NT2/D1 (cell line): ENCODE results near the gene SLC12A8.

ENCODE experiments used
- DNase-seq: peaks from one replicate; pipeline ENCODE4 v3.0.0-alpha.2; 2011; ENCODE audit warnings: low read depth, low spot score
- H3K27me3 ChIP-seq: 2 replicates; pipeline ENCODE4 v1.6.0; 2011; ENCODE audit warnings: mild to moderate bottlenecking; ENCODE audit not compliant: insufficient read length, insufficient read depth
- H3K36me3 ChIP-seq: 2 replicates; pipeline ENCODE4 v1.6.1; 2011; ENCODE audit warnings: mild to moderate bottlenecking, low read length, mixed read lengths; ENCODE audit not compliant: insufficient read depth, insufficient read length
- H3K4me1 ChIP-seq: 2 replicates; pipeline ENCODE4 v1.5.1; 2011; ENCODE audit not compliant: insufficient read depth, insufficient read length
- H3K4me3 ChIP-seq: 2 replicates; pipeline ENCODE4 v1.5.1; 2011; ENCODE audit warnings: low read depth; ENCODE audit not compliant: insufficient read length
- H3K9ac ChIP-seq: 2 replicates; pipeline ENCODE4 v1.6.0; 2011; ENCODE audit warnings: low read depth; ENCODE audit not compliant: insufficient read length
- H3K9me3 ChIP-seq: 2 replicates; pipeline ENCODE4 v1.5.1; 2011; ENCODE audit warnings: mild to moderate bottlenecking, low read length; ENCODE audit not compliant: insufficient read depth
- SUZ12 ChIP-seq: IDR thresholded peaks from 2 replicates; pipeline ENCODE4 v1.6.1; 2011; ENCODE audit not compliant: insufficient read length, insufficient read depth; ENCODE audit errors: extremely low read depth
- YY1 ChIP-seq: IDR thresholded peaks from 2 replicates; pipeline ENCODE4 v1.6.1; 2011; ENCODE audit not compliant: insufficient read length, insufficient read depth
- ZNF274 ChIP-seq: IDR thresholded peaks from 2 replicates; pipeline ENCODE4 v1.6.1; 2011; ENCODE audit warnings: mild to moderate bottlenecking, low read depth, low read length

The SLC12A8 gene

DNA sequence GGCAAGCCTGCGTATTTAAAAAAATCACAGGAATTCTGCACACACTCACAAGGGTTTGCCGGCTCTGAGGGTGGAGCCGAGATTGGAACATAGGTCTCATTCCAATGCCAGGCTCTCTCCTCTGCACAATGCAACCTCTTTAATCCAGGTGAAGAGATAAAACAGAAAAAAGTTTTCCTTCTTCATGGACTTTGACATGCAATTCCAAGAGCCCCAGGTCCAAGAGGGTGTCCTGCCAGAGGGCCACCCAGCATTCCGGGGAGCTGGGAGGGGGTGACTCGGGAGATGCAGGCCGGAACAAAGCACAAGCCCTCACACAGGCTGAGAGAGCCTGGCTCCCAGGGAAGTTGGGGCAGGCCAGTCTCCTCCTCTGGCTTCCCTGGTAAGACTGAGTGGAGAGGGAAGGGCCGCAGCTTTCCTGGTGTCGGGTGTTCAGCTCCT is 6.7 kb upstream of the SLC12A8 start:
- TF ChIP-seq ZNF274 (no peak), SUZ12 (no peak), YY1 (no peak)
- H3K9me3 ChIP-seq: no peaks in the 10 kb centered on the region
- no peaks in the 10 kb centered on the region for H3K4me1 ChIP-seq
- H3K27me3 ChIP-seq: no peaks in the 10 kb centered on the region
- no peak overlapping the region for H3K9ac ChIP-seq
- no peak overlapping the region for H3K4me3 ChIP-seq
- H3K36me3 ChIP-seq: no peaks in the 10 kb centered on the region
- DNase-seq: no peak

GRCh38 chr3:125214738-125215137 is 2.2 kb upstream of the SLC12A8 start:
- no peaks in the 10 kb centered on the region for H3K9me3 ChIP-seq
- H3K4me3 ChIP-seq: no peak overlapping the region
- TF ChIP-seq SUZ12: no peak
- no peak for TF ChIP-seq YY1
- no peak for TF ChIP-seq ZNF274
- peaks cover 3% of the 10 kb centered on the region for H3K36me3 ChIP-seq
- DNase-seq: no peak
- H3K9ac ChIP-seq: no peak overlapping the region
- no peaks in the 10 kb centered on the region for H3K4me1 ChIP-seq
- peaks cover 8% of the 10 kb centered on the region for H3K27me3 ChIP-seq

- Histone ChIP-seq H3K36me3 (peaks cover 3% of the 10 kb centered on the region), H3K27me3 (peaks cover 8% of the 10 kb centered on the region), H3K9ac (no peak overlapping the region), H3K4me1 (no peaks in the 10 kb centered on the region), H3K4me3 (no peak overlapping the region), H3K9me3 (no peaks in the 10 kb centered on the region)
- DNase-seq: no peak
- TF ChIP-seq ZNF274: no peak
- TF ChIP-seq SUZ12: no peak
- TF ChIP-seq YY1: no peak
These were observed 1.5 kb upstream of the SLC12A8 start for GRCh38 chr3:125213946-125214542.

GRCh38 chr3:125213364-125213755 is 812 bp upstream of the SLC12A8 start:
- H3K9ac ChIP-seq: peak overlapping the region; percentile 97
- no peak for TF ChIP-seq ZNF274
- no peak for TF ChIP-seq SUZ12
- TF ChIP-seq YY1: no peak
- H3K36me3 ChIP-seq: peaks cover 3% of the 10 kb centered on the region
- H3K4me3 ChIP-seq: peak overlapping the region; percentile 79
- DNase-seq: no peak
- H3K9me3 ChIP-seq: no peaks in the 10 kb centered on the region
- H3K4me1 ChIP-seq: no peaks in the 10 kb centered on the region
- H3K27me3 ChIP-seq: peaks cover 8% of the 10 kb centered on the region

- peak overlapping the region; percentile 79 for H3K4me3 ChIP-seq
- peaks cover 3% of the 10 kb centered on the region for H3K36me3 ChIP-seq
- no peak for DNase-seq
- H3K9ac ChIP-seq: peak overlapping the region; percentile 97
- no peaks in the 10 kb centered on the region for H3K4me1 ChIP-seq
- TF ChIP-seq YY1 (no peak), SUZ12 (no peak), ZNF274 (no peak)
- peaks cover 8% of the 10 kb centered on the region for H3K27me3 ChIP-seq
- H3K9me3 ChIP-seq: no peaks in the 10 kb centered on the region
These were observed 448 bp downstream of the SLC12A8 start for GRCh38 chr3:125212091-125212508.

DNA sequence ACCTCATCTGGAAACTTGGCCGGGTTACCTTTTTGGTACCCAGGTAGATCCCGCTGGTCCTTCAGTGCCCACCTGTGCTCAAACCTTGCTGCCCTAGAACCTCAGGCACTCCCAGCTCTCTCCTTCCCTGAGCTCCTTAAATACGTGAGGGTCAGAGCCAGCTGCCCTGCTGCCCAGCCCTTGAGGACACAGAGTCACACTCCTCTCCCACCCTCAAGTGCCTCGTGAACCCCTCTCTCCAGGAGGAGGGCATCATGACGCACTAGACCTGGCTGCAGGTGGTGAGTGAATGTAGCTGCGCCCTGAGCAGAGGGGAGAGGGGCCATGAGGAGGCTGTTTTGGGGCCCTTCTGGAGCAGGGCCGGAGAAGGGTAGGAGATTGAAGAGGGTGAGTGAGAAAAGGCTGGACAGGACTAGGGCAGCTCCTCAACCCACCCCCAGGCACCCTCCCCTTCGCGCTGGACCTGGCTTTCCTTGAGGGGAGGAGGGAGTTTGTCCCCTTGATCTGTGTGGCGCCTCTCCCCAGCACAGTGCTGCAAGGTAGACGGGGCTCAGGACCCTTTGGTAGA is 941 bp downstream of the SLC12A8 start:
- peak overlapping the region; percentile 79 for H3K4me3 ChIP-seq
- peak overlapping the region; percentile 97 for H3K9ac ChIP-seq
- H3K9me3 ChIP-seq: no peaks in the 10 kb centered on the region
- DNase-seq: no peak
- H3K4me1 ChIP-seq: no peaks in the 10 kb centered on the region
- TF ChIP-seq YY1 (no peak), SUZ12 (no peak), ZNF274 (no peak)
- peaks cover 3% of the 10 kb centered on the region for H3K36me3 ChIP-seq
- peaks cover 8% of the 10 kb centered on the region for H3K27me3 ChIP-seq

DNA sequence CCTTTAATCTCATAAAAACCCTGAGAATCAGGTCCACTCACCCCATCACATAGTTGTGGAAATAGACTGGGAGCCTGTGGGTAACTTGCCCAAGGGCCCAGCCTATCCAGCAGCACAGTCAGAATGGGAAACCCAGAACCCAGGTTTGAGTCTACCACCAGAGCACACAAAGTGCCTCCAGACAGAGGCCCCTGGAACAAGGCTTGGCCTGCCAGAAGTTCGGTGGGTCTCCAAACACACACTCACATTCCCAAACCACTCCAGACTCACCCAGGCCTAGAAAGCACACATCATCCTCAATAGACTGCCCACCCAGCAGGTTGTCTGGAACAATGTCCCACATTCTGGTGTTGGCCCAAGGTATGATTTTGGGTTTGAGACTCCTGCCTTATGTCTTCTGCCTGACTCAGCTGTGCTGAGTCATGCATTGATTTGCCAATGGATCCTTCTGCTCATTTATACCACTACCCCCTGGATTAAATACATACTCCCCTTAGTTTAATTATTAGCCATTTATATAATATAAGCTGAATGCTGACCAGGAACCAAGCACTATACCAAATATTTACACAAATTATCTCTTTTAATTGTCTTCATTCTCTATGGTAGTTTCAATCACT is 4.5 kb downstream of the SLC12A8 start:
- Histone ChIP-seq H3K9ac (no peak overlapping the region), H3K9me3 (no peaks in the 10 kb centered on the region), H3K27me3 (peaks cover 4% of the 10 kb centered on the region), H3K4me1 (no peaks in the 10 kb centered on the region), H3K4me3 (no peak overlapping the region), H3K36me3 (peaks cover 3% of the 10 kb centered on the region)
- TF ChIP-seq SUZ12 (no peak), ZNF274 (no peak), YY1 (no peak)
- DNase-seq: no peak

DNA sequence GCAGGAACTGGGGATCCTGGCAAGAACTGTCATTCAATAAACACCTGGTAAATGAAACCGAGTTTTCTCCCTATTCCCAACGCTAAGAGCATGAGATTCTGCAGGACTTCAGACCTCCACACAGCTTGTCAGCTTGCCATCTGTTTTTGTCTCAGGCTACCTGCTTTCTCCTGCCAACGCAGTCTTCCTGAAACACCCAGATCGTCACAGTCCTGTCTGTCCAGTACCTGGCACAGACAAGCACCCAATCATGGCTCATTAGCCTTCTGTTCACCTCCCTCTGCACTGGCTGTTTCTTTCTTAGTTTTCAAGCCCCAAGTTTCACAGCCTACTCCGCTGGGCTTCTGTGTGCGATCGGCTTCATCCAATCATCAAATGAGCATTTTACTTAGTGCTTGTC is 5.0 kb downstream of the SLC12A8 start:
- Histone ChIP-seq H3K27me3 (no peaks in the 10 kb centered on the region), H3K4me3 (no peak overlapping the region), H3K36me3 (peaks cover 3% of the 10 kb centered on the region), H3K9me3 (peaks cover 3% of the 10 kb centered on the region; the same call in 1 of the 2 replicates), H3K9ac (no peak overlapping the region), H3K4me1 (no peaks in the 10 kb centered on the region)
- DNase-seq: no peak
- no peak for TF ChIP-seq SUZ12
- no peak for TF ChIP-seq YY1
- no peak for TF ChIP-seq ZNF274
